ENCODE measurements around the gene DBF4B.
"Not testable (repeated sequence)": the region's sequence is repeated elsewhere in the genome, so short reads cannot be mapped to it uniquely, and the experiment has no call there.

Gene DBF4B

GRCh38 chr17:44690746-44691306 lies 17.6 kb upstream of the DBF4B start:
- H3K27me3 Mint-ChIP-seq (ENCODE audit: low read depth); H3K36me3 Mint-ChIP-seq (ENCODE audit: low read depth); DNase-seq (ENCODE audit: low spot score); H3K9me3 Mint-ChIP-seq: not testable (repeated sequence)
- peak overlapping the region; percentile 58 for H3K27ac Mint-ChIP-seq
- peaks cover 24% of the 10 kb centered on the region for H3K4me1 Mint-ChIP-seq (ENCODE audit: low read depth)
- peak overlapping the region; percentile 99 for H3K4me3 Mint-ChIP-seq

GRCh38 chr17:44693609-44694008 lies 14.9 kb upstream of the DBF4B start:
- DNase-seq (ENCODE audit: low spot score) = no peak
- H3K27ac Mint-ChIP-seq = no peak overlapping the region
- H3K9me3 Mint-ChIP-seq = no peaks in the 10 kb centered on the region
- no peak overlapping the region for H3K4me3 Mint-ChIP-seq
- no peaks in the 10 kb centered on the region for H3K27me3 Mint-ChIP-seq (ENCODE audit: low read depth)
- H3K36me3 Mint-ChIP-seq (ENCODE audit: low read depth) = peaks cover 2% of the 10 kb centered on the region
- H3K4me1 Mint-ChIP-seq (ENCODE audit: low read depth) = peaks cover 15% of the 10 kb centered on the region

GRCh38 chr17:44700288-44700687 lies 8.2 kb upstream of the DBF4B start:
- not testable (repeated sequence) for H3K36me3 Mint-ChIP-seq (ENCODE audit: low read depth); H3K27me3 Mint-ChIP-seq (ENCODE audit: low read depth); DNase-seq (ENCODE audit: low spot score); H3K27ac Mint-ChIP-seq; H3K9me3 Mint-ChIP-seq; H3K4me3 Mint-ChIP-seq; H3K4me1 Mint-ChIP-seq (ENCODE audit: low read depth)

GRCh38 chr17:44707755-44708400 lies 587 bp upstream of the DBF4B start:
- Mint-ChIP-seq H3K4me1 (ENCODE audit: low read depth) (peaks cover 5% of the 10 kb centered on the region), H3K27me3 (ENCODE audit: low read depth) (peaks cover 7% of the 10 kb centered on the region), H3K9me3 (no peaks in the 10 kb centered on the region), H3K36me3 (ENCODE audit: low read depth) (peaks cover 2% of the 10 kb centered on the region), H3K27ac (no peak overlapping the region), H3K4me3 (no peak overlapping the region)
- no peak for DNase-seq (ENCODE audit: low spot score)

- DNase-seq (ENCODE audit: low spot score) = no peak
Measured at GRCh38 chr17:44719444-44719843, 11.0 kb downstream of the DBF4B start.

GRCh38 chr17:44722254-44722653 lies 13.8 kb downstream of the DBF4B start:
- no peak overlapping the region for H3K4me3 Mint-ChIP-seq
- H3K9me3 Mint-ChIP-seq = no peaks in the 10 kb centered on the region
- H3K27ac Mint-ChIP-seq = no peak overlapping the region
- H3K27me3 Mint-ChIP-seq (ENCODE audit: low read depth) = no peaks in the 10 kb centered on the region
- DNase-seq (ENCODE audit: low spot score) = no peak
- no peaks in the 10 kb centered on the region for H3K4me1 Mint-ChIP-seq (ENCODE audit: low read depth)
- H3K36me3 Mint-ChIP-seq (ENCODE audit: low read depth) = peaks cover 17% of the 10 kb centered on the region

More at GRCh38 chr17:44719444-44719843, 11.0 kb downstream of the DBF4B start:
- Mint-ChIP-seq H3K27me3 (ENCODE audit: low read depth) (no peaks in the 10 kb centered on the region), H3K9me3 (no peaks in the 10 kb centered on the region), H3K36me3 (ENCODE audit: low read depth) (peaks cover 20% of the 10 kb centered on the region), H3K4me1 (ENCODE audit: low read depth) (no peaks in the 10 kb centered on the region), H3K27ac (no peak overlapping the region), H3K4me3 (no peak overlapping the region)

- not testable (repeated sequence) for H3K4me1 Mint-ChIP-seq (ENCODE audit: low read depth); H3K27me3 Mint-ChIP-seq (ENCODE audit: low read depth); H3K4me3 Mint-ChIP-seq; H3K27ac Mint-ChIP-seq; DNase-seq (ENCODE audit: low spot score); H3K9me3 Mint-ChIP-seq
- H3K36me3 Mint-ChIP-seq (ENCODE audit: low read depth) = peaks cover 25% of the 10 kb centered on the region
Measured at GRCh38 chr17:44726121-44726520, 17.7 kb downstream of the DBF4B start.

- Mint-ChIP-seq H3K27me3 (ENCODE audit: low read depth) (no peaks in the 10 kb centered on the region), H3K4me3 (no peak overlapping the region), H3K27ac (no peak overlapping the region), H3K4me1 (ENCODE audit: low read depth) (no peaks in the 10 kb centered on the region), H3K36me3 (ENCODE audit: low read depth) (peaks cover 30% of the 10 kb centered on the region), H3K9me3 (no peaks in the 10 kb centered on the region)
- no peak for DNase-seq (ENCODE audit: low spot score)
Measured at GRCh38 chr17:44733753-44734152, 25.3 kb downstream of the DBF4B start.

GRCh38 chr17:44734272-44734671 lies 25.8 kb downstream of the DBF4B start:
- Mint-ChIP-seq H3K36me3 (ENCODE audit: low read depth) (peaks cover 30% of the 10 kb centered on the region), H3K27me3 (ENCODE audit: low read depth) (no peaks in the 10 kb centered on the region), H3K4me3 (no peak overlapping the region), H3K27ac (no peak overlapping the region), H3K4me1 (ENCODE audit: low read depth) (no peaks in the 10 kb centered on the region), H3K9me3 (no peaks in the 10 kb centered on the region)
- DNase-seq (ENCODE audit: low spot score) = no peak

GRCh38 chr17:44736551-44737240 lies 28.2 kb downstream of the DBF4B start:
- no peak overlapping the region for H3K4me3 Mint-ChIP-seq
- no peak overlapping the region for H3K27ac Mint-ChIP-seq
- H3K36me3 Mint-ChIP-seq (ENCODE audit: low read depth) = peaks cover 17% of the 10 kb centered on the region
- no peak for DNase-seq (ENCODE audit: low spot score)
- H3K27me3 Mint-ChIP-seq (ENCODE audit: low read depth) = no peaks in the 10 kb centered on the region
- no peaks in the 10 kb centered on the region for H3K4me1 Mint-ChIP-seq (ENCODE audit: low read depth)
- H3K9me3 Mint-ChIP-seq = no peaks in the 10 kb centered on the region

- no peak overlapping the region for H3K27ac Mint-ChIP-seq
- H3K27me3 Mint-ChIP-seq (ENCODE audit: low read depth) = no peaks in the 10 kb centered on the region
- H3K4me1 Mint-ChIP-seq (ENCODE audit: low read depth) = no peaks in the 10 kb centered on the region
- H3K4me3 Mint-ChIP-seq = no peak overlapping the region
- DNase-seq (ENCODE audit: low spot score) = no peak
- peaks cover 16% of the 10 kb centered on the region for H3K36me3 Mint-ChIP-seq (ENCODE audit: low read depth)
- no peaks in the 10 kb centered on the region for H3K9me3 Mint-ChIP-seq
Measured at GRCh38 chr17:44738214-44738906, 29.9 kb downstream of the DBF4B start.

GRCh38 chr17:44741316-44741715 lies 32.9 kb downstream of the DBF4B start:
- no peak overlapping the region for H3K27ac Mint-ChIP-seq
- no peak overlapping the region for H3K4me3 Mint-ChIP-seq
- no peak for DNase-seq (ENCODE audit: low spot score)
- H3K36me3 Mint-ChIP-seq (ENCODE audit: low read depth) = peaks cover 5% of the 10 kb centered on the region
- H3K27me3 Mint-ChIP-seq (ENCODE audit: low read depth) = no peaks in the 10 kb centered on the region
- no peaks in the 10 kb centered on the region for H3K9me3 Mint-ChIP-seq
- H3K4me1 Mint-ChIP-seq (ENCODE audit: low read depth) = no peaks in the 10 kb centered on the region

- no peak overlapping the region for H3K27ac Mint-ChIP-seq
Measured at GRCh38 chr17:44745301-44745700, 36.8 kb downstream of the DBF4B start.

GRCh38 chr17:44745738-44746137 lies 37.3 kb downstream of the DBF4B start:
- H3K36me3 Mint-ChIP-seq (ENCODE audit: low read depth) = peaks cover 12% of the 10 kb centered on the region
- not testable (repeated sequence) for H3K27ac Mint-ChIP-seq; H3K4me3 Mint-ChIP-seq; H3K27me3 Mint-ChIP-seq (ENCODE audit: low read depth); H3K4me1 Mint-ChIP-seq (ENCODE audit: low read depth); H3K9me3 Mint-ChIP-seq; DNase-seq (ENCODE audit: low spot score)

More at GRCh38 chr17:44745301-44745700, 36.8 kb downstream of the DBF4B start:
- Mint-ChIP-seq H3K4me1 (ENCODE audit: low read depth) (no peaks in the 10 kb centered on the region), H3K4me3 (no peak overlapping the region), H3K9me3 (no peaks in the 10 kb centered on the region), H3K36me3 (ENCODE audit: low read depth) (peaks cover 10% of the 10 kb centered on the region), H3K27me3 (ENCODE audit: low read depth) (no peaks in the 10 kb centered on the region)
- no peak for DNase-seq (ENCODE audit: low spot score)

All from T-helper 2 cell treated with Interferon-gamma antibody and Interleukin-4, amounts not matched to agents 5 μg/mL and 100 μg/mL, for 36 hours (primary cell).